Prostate gland (tissue), 2 donors: Measurements from ENCODE around the gene KIF17.
"Not testable (repeated sequence)": the region's sequence is repeated elsewhere in the genome, so short reads cannot be mapped to it uniquely, and the experiment has no call there.

Experiments used
- POLR2A ChIP-seq: fragments of 450-650 bp; IDR thresholded peaks from one replicate; pipeline ENCODE4 v1.6.1; 2016; ENCODE audit warnings: antibody characterized with exemption, mild to moderate bottlenecking
- POLR2AphosphoS5 ChIP-seq: sonication (generic); formaldehyde crosslinking; IDR thresholded peaks from one replicate; pipeline ENCODE4 v1.6.1; 2017; ENCODE audit warnings: antibody characterized with exemption
- TF ChIP-seq, protein P1 (sequence below), 4 experiments: fragments of 200-600 bp in 2 of 4; fragments of 450-650 bp in 2 of 4; sonication (generic) in 2 of 4; IDR thresholded peaks; 1 replicate in 3 of 4; 2 replicates in 1 of 4; pipeline ENCODE4 v1.5.1; 2016 to 2019; ENCODE audit warnings: antibody characterized with exemption in 4 of 4, mild to moderate bottlenecking in 2 of 4, moderate library complexity in 2 of 4

DNA sequence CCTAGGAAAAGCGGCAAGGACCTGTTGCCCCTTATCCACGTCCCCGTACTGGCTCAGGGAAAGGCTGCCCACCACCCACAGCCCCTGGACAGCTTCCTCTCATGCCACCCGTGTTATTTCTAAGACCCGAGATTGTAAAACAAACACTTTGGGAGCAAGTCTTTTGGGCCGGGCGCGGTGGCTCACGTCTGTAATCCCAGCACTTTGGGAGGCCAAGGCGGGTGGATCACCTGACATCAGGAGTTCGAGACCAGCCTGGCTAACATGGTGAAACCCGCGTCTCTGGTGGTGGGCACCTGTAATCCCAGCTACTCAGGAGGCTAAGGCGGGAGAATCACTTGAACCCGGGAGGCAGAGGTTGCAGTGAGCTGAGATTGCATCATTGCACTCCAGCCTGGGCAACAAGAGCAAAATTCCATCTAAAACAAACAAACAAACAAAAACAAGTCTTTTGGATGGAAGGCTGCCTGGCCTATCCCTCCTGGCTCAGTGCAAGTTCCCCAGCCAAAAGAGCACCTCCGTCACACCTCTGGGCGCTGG, 606 bp upstream of the KIF17 start:
- TF ChIP-seq, protein P1, sequence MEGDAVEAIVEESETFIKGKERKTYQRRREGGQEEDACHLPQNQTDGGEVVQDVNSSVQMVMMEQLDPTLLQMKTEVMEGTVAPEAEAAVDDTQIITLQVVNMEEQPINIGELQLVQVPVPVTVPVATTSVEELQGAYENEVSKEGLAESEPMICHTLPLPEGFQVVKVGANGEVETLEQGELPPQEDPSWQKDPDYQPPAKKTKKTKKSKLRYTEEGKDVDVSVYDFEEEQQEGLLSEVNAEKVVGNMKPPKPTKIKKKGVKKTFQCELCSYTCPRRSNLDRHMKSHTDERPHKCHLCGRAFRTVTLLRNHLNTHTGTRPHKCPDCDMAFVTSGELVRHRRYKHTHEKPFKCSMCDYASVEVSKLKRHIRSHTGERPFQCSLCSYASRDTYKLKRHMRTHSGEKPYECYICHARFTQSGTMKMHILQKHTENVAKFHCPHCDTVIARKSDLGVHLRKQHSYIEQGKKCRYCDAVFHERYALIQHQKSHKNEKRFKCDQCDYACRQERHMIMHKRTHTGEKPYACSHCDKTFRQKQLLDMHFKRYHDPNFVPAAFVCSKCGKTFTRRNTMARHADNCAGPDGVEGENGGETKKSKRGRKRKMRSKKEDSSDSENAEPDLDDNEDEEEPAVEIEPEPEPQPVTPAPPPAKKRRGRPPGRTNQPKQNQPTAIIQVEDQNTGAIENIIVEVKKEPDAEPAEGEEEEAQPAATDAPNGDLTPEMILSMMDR (IDR thresholded peaks at IDR 0.05) = not testable (repeated sequence)
- not testable (repeated sequence) for TF ChIP-seq POLR2AphosphoS5, POLR2A
